Measurements from ENCODE around the gene PHF12. TPM values are rescaled to one million over a fixed set of nuclear protein-coding genes. Genes with fewer than 3 reads are reported as not detected.

Gene PHF12
- total RNA-seq, 1 experiment from 2014 or later, result 79.1 TPM

- intact Hi-C loops (cut with micrococcal nuclease; ENCODE audit: unreplicated experiment) (loop anchor here (10.0 kb wide), 1 partner anchor 111 kb away; no protein-coding TSS in a partner anchor), in situ Hi-C loops (cut with HindIII; ENCODE audit: low pct_unique_long_range_greater_than_20kb, low sequenced_read_pairs) (loop anchor here (10.0 kb wide), 1 partner anchor 111 kb away; no protein-coding TSS in a partner anchor)
- ChIA-PET CTCF (no interaction called here), POLR2A (no interaction called here)
- BruUV-seq (replicated peaks), result no TSS peak
- Histone ChIP-seq H3K4me3 (ENCODE audit: low read depth in 2 of 2, low read length in 2 of 2) (no peak overlapping the region), H3K4me1 (ENCODE audit: control insufficient read depth, insufficient read depth, low read length) (no peaks in the 10 kb centered on the region), H3K27ac (ENCODE audit: low read length) (no peak overlapping the region), H3K27me3 (ENCODE audit: control insufficient read depth, insufficient read depth, low read length) (no peaks in the 10 kb centered on the region), H3K9me3 (ENCODE audit: control insufficient read depth, insufficient read depth, low read depth, low read length) (no peaks in the 10 kb centered on the region), H3K36me3 (ENCODE audit: control insufficient read depth, insufficient read depth, low read length) (no peaks in the 10 kb centered on the region)
- ATAC-seq (no peak), DNase-seq (ENCODE audit: low read depth, low spot score) (no peak)
- TF ChIP-seq TCF7L2 (IDR thresholded peaks at IDR 0.05; ENCODE audit: low read depth, low read length) (no peak), REST (IDR thresholded peaks at IDR 0.05; ENCODE audit: insufficient read depth in 1 of 2, low read depth in 2 of 2, low read length in 1 of 2) (no peak), CTCF (IDR thresholded peaks at IDR 0.05) (no peak), SIN3A (IDR thresholded peaks at IDR 0.05; ENCODE audit: borderline replicate concordance, insufficient read depth, low read depth, low read length) (no peak), POLR2AphosphoS5 (IDR thresholded peaks at IDR 0.05; ENCODE audit: low read depth, low read length) (no peak)
Measured at GRCh38 chr17:28875848-28876550, 75.3 kb downstream of the PHF12 start.

- ATAC-seq, result no peak
- Histone ChIP-seq H3K9me3 (ENCODE audit: control insufficient read depth, insufficient read depth, low read depth, low read length) (no peaks in the 10 kb centered on the region), H3K4me1 (ENCODE audit: control insufficient read depth, insufficient read depth, low read length) (no peaks in the 10 kb centered on the region), H3K36me3 (ENCODE audit: control insufficient read depth, insufficient read depth, low read length) (no peaks in the 10 kb centered on the region), H3K27ac (ENCODE audit: low read length) (no peak overlapping the region), H3K4me3 (ENCODE audit: low read depth in 2 of 2, low read length in 2 of 2) (no peak overlapping the region), H3K27me3 (ENCODE audit: control insufficient read depth, insufficient read depth, low read length) (no peaks in the 10 kb centered on the region)
- no peak for TF ChIP-seq REST (IDR thresholded peaks at IDR 0.05; ENCODE audit: insufficient read depth in 1 of 2, low read depth in 2 of 2, low read length in 1 of 2)
- TF ChIP-seq SIN3A (IDR thresholded peaks at IDR 0.05; ENCODE audit: borderline replicate concordance, insufficient read depth, low read depth, low read length), result no peak
- TF ChIP-seq POLR2AphosphoS5 (IDR thresholded peaks at IDR 0.05; ENCODE audit: low read depth, low read length), result no peak
- TF ChIP-seq TCF7L2 (IDR thresholded peaks at IDR 0.05; ENCODE audit: low read depth, low read length), result no peak
- no peak for TF ChIP-seq CTCF (IDR thresholded peaks at IDR 0.05)
- DNase-seq (ENCODE audit: low read depth, low spot score), result no peak
- ChIA-PET POLR2A (no interaction called here), CTCF (no interaction called here)
- in situ Hi-C loops (cut with HindIII; ENCODE audit: low pct_unique_long_range_greater_than_20kb, low sequenced_read_pairs), result loop anchor here (10.0 kb wide), 1 partner anchor 110 kb away; no protein-coding TSS in a partner anchor
- intact Hi-C loops (cut with micrococcal nuclease; ENCODE audit: unreplicated experiment), result loop anchor here (10.0 kb wide), 1 partner anchor 110 kb away; no protein-coding TSS in a partner anchor
- BruUV-seq (replicated peaks), result no TSS peak
Measured at GRCh38 chr17:28874750-28875149, 76.6 kb downstream of the PHF12 start.
